K562 (cell line): Measurements from ENCODE around the gene EBF4. TPM values are rescaled to one million over a fixed set of nuclear protein-coding genes. Genes with fewer than 3 reads are reported as not detected.

ENCODE experiments used
- BHLHE40 ChIP-seq: IDR thresholded peaks from 2 replicates; pipeline ENCODE4 v1.6.1; 2011; ENCODE audit warnings: low read length, improper control_type of control experiment
- GABPB1 ChIP-seq: sonication (generic); formaldehyde crosslinking; IDR thresholded peaks from 2 replicates; pipeline ENCODE4 v1.8.0; 2022; ENCODE audit warnings: mild to moderate bottlenecking, missing genetic modification reagents
- HNRNPK ChIP-seq: fragments of 200-400 bp; formaldehyde crosslinking; IDR thresholded peaks from one replicate; pipeline ENCODE4 v1.6.1; 2018; ENCODE audit warnings: mild to moderate bottlenecking, low read depth, low read length; ENCODE audit not compliant: poor library complexity, severe bottlenecking
- IFI16 ChIP-seq: fragments of 250-450 bp; sonication (Bioruptor Pico); IDR thresholded peaks from 2 replicates; pipeline ENCODE4 v2.1.2; 2022; ENCODE audit warnings: mild to moderate bottlenecking, inconsistent platforms
- KDM1A ChIP-seq, 2 experiments: fragments of 450-650 bp; IDR thresholded peaks; 2 replicates each; pipeline ENCODE4 v1.6.1; 2016; ENCODE audit warnings: mild to moderate bottlenecking in 2 of 2
- NBN ChIP-seq: fragments of 450-650 bp; IDR thresholded peaks from 2 replicates; pipeline ENCODE4 v1.6.1; 2016; ENCODE audit warnings: low read depth, mild to moderate bottlenecking
- NCOR1 ChIP-seq: fragments of 450-650 bp; IDR thresholded peaks from 2 replicates; pipeline ENCODE4 v1.6.1; 2016; ENCODE audit warnings: mild to moderate bottlenecking, moderate library complexity
- NFE2 ChIP-seq: IDR thresholded peaks from 2 replicates; pipeline ENCODE4 v1.6.1; 2014; ENCODE audit warnings: antibody characterized with exemption, low read depth
- NR2C2 ChIP-seq, 2 experiments: fragments of 200-800 bp in 1 of 2; sonication (Bioruptor generic) in 1 of 2; sonication (generic) in 1 of 2; formaldehyde crosslinking in 1 of 2; IDR thresholded peaks; 2 replicates each; pipeline versions ENCODE4 v1.6.1 to v1.8.0; 2016 to 2022; ENCODE audit warnings: mild to moderate bottlenecking in 1 of 2, missing compliant biosample characterization in 1 of 2, missing genetic modification characterization in 1 of 2, missing genetic modification reagents in 1 of 2
- NR4A1 ChIP-seq, 2 experiments: fragments of 250-450 bp in 1 of 2; fragments of 450-650 bp in 1 of 2; sonication (Bioruptor Pico) in 1 of 2; IDR thresholded peaks; 2 replicates each; pipeline versions ENCODE4 v1.4.0 to v1.6.1; 2016 to 2020; ENCODE audit warnings: mild to moderate bottlenecking in 2 of 2, missing compliant biosample characterization in 1 of 2, missing genetic modification characterization in 1 of 2, moderate library complexity in 1 of 2
- PREB ChIP-seq: sonication (generic); formaldehyde crosslinking; IDR thresholded peaks from 2 replicates; pipeline ENCODE4 v1.8.1; 2023; ENCODE audit warnings: mild to moderate bottlenecking, missing genetic modification reagents
- RB1 ChIP-seq: fragments of 450-650 bp; IDR thresholded peaks from 2 replicates; pipeline ENCODE4 v1.6.1; 2017; ENCODE audit warnings: low read depth, mild to moderate bottlenecking
- RBM39 ChIP-seq: fragments of 200-400 bp; formaldehyde crosslinking; optimal IDR thresholded peaks from 2 replicates; pipeline ENCODE3; 2018; ENCODE audit warnings: low read depth, low read length
- SAFB ChIP-seq: fragments of 200-400 bp; formaldehyde crosslinking; IDR thresholded peaks from 2 replicates; pipeline ENCODE4 v1.6.1; 2017; ENCODE audit warnings: low read depth, low read length, borderline replicate concordance
- SPI1 ChIP-seq: IDR thresholded peaks from 2 replicates; pipeline ENCODE4 v1.6.1; 2011; ENCODE audit warnings: low read depth, low read length, control low read depth, borderline replicate concordance
- TEAD1 ChIP-seq, 2 experiments: fragments of 450-650 bp in 1 of 2; sonication (generic) in 1 of 2; formaldehyde crosslinking; IDR thresholded peaks; 2 replicates each; pipeline versions ENCODE4 v1.4.0 to v1.8.0; 2020 to 2022; ENCODE audit warnings: mild to moderate bottlenecking in 2 of 2, missing genetic modification reagents in 1 of 2
- ZNF407 ChIP-seq: fragments of 450-650 bp; IDR thresholded peaks from 2 replicates; pipeline ENCODE4 v1.6.1; 2016; ENCODE audit warnings: low read depth
- polyA plus RNA-seq, 8 experiments: library from polyadenylated mRNA; depleted of rRNA in 4 of 8; stranded (reverse) in 5 of 8; unstranded in 3 of 8; fragments of >200 nt; fragmentation: Nextera tagmentation in 2 of 8; fragmentation: Illumina TruSeq in 1 of 8; extraction: Ambion mirVana in 2 of 8; extraction: Trizol in 1 of 8; gene quantifications; 2 replicates each; pipeline versions ENCODE4 v1.2.1 to v1.2.3, GENCODE V29; 2011 to 2014; ENCODE audit warnings: inconsistent platforms in 1 of 8, missing spikeins in 1 of 8
- total RNA-seq, 7 experiments: library from RNA; depleted of rRNA in 6 of 7; stranded (reverse); fragments of >200 nt in 6 of 7; fragmentation: Illumina TruSeq in 2 of 7; extraction: Trizol in 2 of 7; gene quantifications; 2 replicates each; pipeline versions ENCODE4 v1.2.1 to v1.2.3, GENCODE V29; 2011 to 2021; ENCODE audit warnings: low replicate concordance in 1 of 7

Gene EBF4
- total and polyA plus RNA-seq, 9 of the 15 experiments (the other 6 are each of a cell fraction or from before 2014, with no cell fraction given) = 0.09 TPM; not detected in 8

- no peak for TF ChIP-seq ZNF407
- no peak for TF ChIP-seq HNRNPK
- no peak for TF ChIP-seq SAFB
- TF ChIP-seq PREB (CRISPR knock-in tag) = no peak
- peak; percentile 62; the same call in 1 of the 2 replicates for TF ChIP-seq GABPB1 (CRISPR knock-in tag)
- TF ChIP-seq TEAD1 (CRISPR knock-in tag; IDR thresholded peaks at IDR 0.05) = no peak
- no peak for TF ChIP-seq IFI16
- TF ChIP-seq NCOR1 = no peak
- TF ChIP-seq NBN = no peak
- no peak for TF ChIP-seq KDM1A (IDR thresholded peaks at IDR 0.05)
- no peak for TF ChIP-seq NR2C2 (CRISPR knock-in tag; IDR thresholded peaks at IDR 0.05)
- TF ChIP-seq NR2C2 (tag; IDR thresholded peaks at IDR 0.05) = no peak
- TF ChIP-seq RB1 = peak; percentile 41; the same call in 1 of the 2 replicates
- no peak for TF ChIP-seq NR4A1 (CRISPR knock-in tag; IDR thresholded peaks at IDR 0.05)
- no peak for TF ChIP-seq NR4A1 (tag; IDR thresholded peaks at IDR 0.05)
- no peak for TF ChIP-seq RBM39
- peak; percentile 81 for TF ChIP-seq SPI1
- no peak for TF ChIP-seq BHLHE40
- TF ChIP-seq NFE2 = no peak
These were observed 4.5 kb upstream of the EBF4 start (continued) for GRCh38 chr20:2688041-2688591.
